Measurements from ENCODE around the gene ARCN1. TPM values are rescaled to one million over a fixed set of nuclear protein-coding genes. Genes with fewer than 3 reads are reported as not detected.

ARCN1 gene
- total and polyA plus RNA-seq, 2 donors (not counting 1 experiment from before 2014, with no cell fraction given) = 116 to 387 TPM

DNA sequence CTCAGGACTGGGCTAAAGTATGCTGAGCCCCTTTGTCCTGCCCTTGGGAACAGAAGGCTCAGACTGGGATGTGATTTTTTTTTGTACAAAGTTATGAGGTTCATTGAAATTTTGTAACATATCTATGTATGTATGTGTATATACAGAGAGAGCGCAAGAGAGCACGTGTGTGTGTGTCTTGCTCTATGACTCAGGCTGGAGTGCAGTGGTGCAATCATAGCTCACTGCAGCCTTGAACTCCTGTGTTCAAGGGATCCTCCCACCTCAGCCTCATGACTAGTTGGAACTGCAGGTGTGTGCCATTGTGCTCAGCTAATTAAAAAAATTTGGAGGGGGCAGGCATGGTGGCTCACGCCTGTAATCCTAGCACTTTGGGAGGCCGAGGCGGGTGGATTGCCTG, 35.5 kb upstream of the ARCN1 start:
- Histone ChIP-seq H3K36me3 (ENCODE audit: control insufficient read depth, insufficient read depth, low read length) (no peaks in the 10 kb centered on the region), H3K27me3 (ENCODE audit: control insufficient read depth, insufficient read depth, low read length) (no peaks in the 10 kb centered on the region), H3K4me3 (replicated peaks in 1 of 4; ENCODE audit: control extremely low read depth in 1 of 4, insufficient read depth in 1 of 4, low read depth in 3 of 4, low read length in 4 of 4) (no peak overlapping the region), H3K4me2 (ENCODE audit: extremely low read depth, insufficient read depth, low read length) (no peak overlapping the region), H3K4me1 (ENCODE audit: control insufficient read depth, extremely low read depth, insufficient read depth, low read length) (no peaks in the 10 kb centered on the region), H3K79me2 (ENCODE audit: control insufficient read depth, insufficient read depth, low read length) (no peaks in the 10 kb centered on the region), H3K27ac (ENCODE audit: insufficient read depth, low read length) (no peak overlapping the region), H3K9me3 (ENCODE audit: control insufficient read depth, insufficient read depth, low read depth, low read length) (no peaks in the 10 kb centered on the region), H4K20me1 (ENCODE audit: control insufficient read depth, extremely low read depth, insufficient read depth, low read length) (no peaks in the 10 kb centered on the region), H2AFZ (ENCODE audit: low read length) (no peak overlapping the region), H3K9ac (ENCODE audit: insufficient read depth, low read length) (no peak overlapping the region)
- TF ChIP-seq CTCF (conservative IDR thresholded peaks at IDR 0.05 in 1 of 2, IDR thresholded peaks at IDR 0.05 in 1 of 2; ENCODE audit: low read depth in 1 of 2, low read length in 2 of 2) (no peak), EZH2 (IDR thresholded peaks at IDR 0.05; ENCODE audit: low read length, missing control alignments) (no peak)
- DNase-seq (ENCODE audit: low read depth in 2 of 2) = peak in 1 of 2 donors; percentile 30

DNA sequence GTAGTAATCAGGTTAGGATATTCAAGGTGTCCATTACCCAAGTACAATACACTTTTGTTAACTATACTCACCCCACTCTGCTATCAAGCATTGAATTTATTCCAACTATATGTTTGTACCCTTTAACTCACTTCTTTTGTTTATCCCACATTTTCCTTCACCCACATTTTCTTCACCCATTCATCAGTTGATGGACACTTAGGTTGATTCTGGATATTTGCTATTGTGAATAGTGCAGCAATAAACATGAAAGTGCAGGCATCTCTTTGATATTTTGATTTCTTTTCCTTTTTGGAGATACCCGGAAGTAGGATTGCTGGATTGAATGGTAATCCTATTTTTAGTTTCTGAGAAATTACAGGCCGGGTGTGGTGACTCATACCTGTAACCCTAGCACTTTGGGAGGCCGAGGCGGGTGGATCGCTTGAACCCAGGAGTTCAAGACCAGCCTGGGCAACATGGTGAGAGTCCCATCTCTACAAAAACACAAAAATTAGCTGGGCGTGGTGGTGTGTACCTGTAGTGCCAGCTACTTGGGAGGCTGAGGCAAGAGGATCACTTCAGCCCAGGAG, 34.7 kb upstream of the ARCN1 start:
- Histone ChIP-seq H3K27ac (ENCODE audit: insufficient read depth, low read length) (no peak overlapping the region), H4K20me1 (ENCODE audit: control insufficient read depth, extremely low read depth, insufficient read depth, low read length) (no peaks in the 10 kb centered on the region), H2AFZ (ENCODE audit: low read length) (no peak overlapping the region), H3K27me3 (ENCODE audit: control insufficient read depth, insufficient read depth, low read length) (no peaks in the 10 kb centered on the region), H3K4me1 (ENCODE audit: control insufficient read depth, extremely low read depth, insufficient read depth, low read length) (no peaks in the 10 kb centered on the region), H3K9ac (ENCODE audit: insufficient read depth, low read length) (no peak overlapping the region), H3K36me3 (ENCODE audit: control insufficient read depth, insufficient read depth, low read length) (no peaks in the 10 kb centered on the region), H3K9me3 (ENCODE audit: control insufficient read depth, insufficient read depth, low read depth, low read length) (no peaks in the 10 kb centered on the region), H3K4me3 (replicated peaks in 1 of 4; ENCODE audit: control extremely low read depth in 1 of 4, insufficient read depth in 1 of 4, low read depth in 3 of 4, low read length in 4 of 4) (no peak overlapping the region), H3K4me2 (ENCODE audit: extremely low read depth, insufficient read depth, low read length) (no peak overlapping the region), H3K79me2 (ENCODE audit: control insufficient read depth, insufficient read depth, low read length) (no peaks in the 10 kb centered on the region)
- no peak for TF ChIP-seq EZH2 (IDR thresholded peaks at IDR 0.05; ENCODE audit: low read length, missing control alignments)
- no peak for TF ChIP-seq CTCF (conservative IDR thresholded peaks at IDR 0.05 in 1 of 2, IDR thresholded peaks at IDR 0.05 in 1 of 2; ENCODE audit: low read depth in 1 of 2, low read length in 2 of 2)
- no peak for DNase-seq (ENCODE audit: low read depth in 2 of 2)

DNA sequence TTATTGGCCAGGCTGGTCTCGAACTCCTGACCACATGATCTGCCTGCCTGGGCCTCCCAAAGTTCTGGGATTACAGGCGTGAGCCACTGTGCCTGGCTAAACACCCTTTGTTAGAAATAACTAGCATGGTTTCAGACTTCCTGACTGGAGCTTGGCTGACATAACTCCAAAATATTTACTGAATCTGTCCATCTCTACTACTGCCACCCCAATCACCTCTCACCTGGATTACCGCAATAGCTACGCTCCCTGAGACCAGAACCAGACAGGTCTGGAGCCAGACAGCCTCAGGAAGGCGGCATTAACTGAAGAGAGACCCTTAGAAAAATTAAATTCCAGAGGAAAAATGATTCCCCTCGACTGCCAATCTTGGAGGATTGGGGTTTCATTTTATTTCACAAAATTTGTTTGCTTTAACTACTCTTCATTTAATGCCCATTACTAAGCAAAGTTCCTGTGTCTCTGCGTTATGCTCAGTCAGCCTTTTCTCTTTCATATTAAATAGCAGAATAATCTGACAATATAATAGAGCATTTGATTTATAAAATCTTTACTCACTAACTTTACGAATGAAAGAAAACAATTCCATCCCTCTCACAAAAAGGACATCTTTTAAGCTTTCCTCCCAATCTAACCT, 28.1 kb upstream of the ARCN1 start:
- no peaks in the 10 kb centered on the region for H3K79me2 ChIP-seq (ENCODE audit: control insufficient read depth, insufficient read depth, low read length)
- no peak overlapping the region for H3K27ac ChIP-seq (ENCODE audit: insufficient read depth, low read length)
- no peaks in the 10 kb centered on the region for H4K20me1 ChIP-seq (ENCODE audit: control insufficient read depth, extremely low read depth, insufficient read depth, low read length)
- H3K4me1 ChIP-seq (ENCODE audit: control insufficient read depth, extremely low read depth, insufficient read depth, low read length) = no peaks in the 10 kb centered on the region
- DNase-seq (ENCODE audit: low read depth in 2 of 2) = no peak
- no peak overlapping the region for H2AFZ ChIP-seq (ENCODE audit: low read length)
- no peaks in the 10 kb centered on the region for H3K27me3 ChIP-seq (ENCODE audit: control insufficient read depth, insufficient read depth, low read length)
- H3K4me2 ChIP-seq (ENCODE audit: extremely low read depth, insufficient read depth, low read length) = no peak overlapping the region
- no peak overlapping the region for H3K9ac ChIP-seq (ENCODE audit: insufficient read depth, low read length)
- H3K4me3 ChIP-seq (replicated peaks in 1 of 4; ENCODE audit: control extremely low read depth in 1 of 4, insufficient read depth in 1 of 4, low read depth in 3 of 4, low read length in 4 of 4) = no peak overlapping the region
- H3K9me3 ChIP-seq (ENCODE audit: control insufficient read depth, insufficient read depth, low read depth, low read length) = no peaks in the 10 kb centered on the region
- TF ChIP-seq CTCF (conservative IDR thresholded peaks at IDR 0.05 in 1 of 2, IDR thresholded peaks at IDR 0.05 in 1 of 2; ENCODE audit: low read depth in 1 of 2, low read length in 2 of 2) (no peak), EZH2 (IDR thresholded peaks at IDR 0.05; ENCODE audit: low read length, missing control alignments) (no peak)
- no peaks in the 10 kb centered on the region for H3K36me3 ChIP-seq (ENCODE audit: control insufficient read depth, insufficient read depth, low read length)
